K562 (cell line): ENCODE data around the gene CALML6.

ENCODE experiments used
- ARHGAP35 ChIP-seq: fragments of 450-650 bp; IDR thresholded peaks from 2 replicates; pipeline ENCODE4 v1.6.1; 2018; ENCODE audit not compliant: partially characterized antibody
- CTCF ChIP-seq, 3 experiments: IDR thresholded peaks in 2 of 3; conservative IDR thresholded peaks in 1 of 3; 2 replicates each; pipeline ENCODE4 v1.5.1; 2011 to 2012; ENCODE audit warnings: low read length in 3 of 3, mild to moderate bottlenecking in 3 of 3, control low read depth in 2 of 3, improper control_type of control experiment in 1 of 3, inconsistent platforms in 1 of 3, low read depth in 1 of 3, mixed read lengths in 1 of 3, moderate library complexity in 1 of 3; ENCODE audit not compliant: insufficient read depth in 2 of 3
- EP300 ChIP-seq: IDR thresholded peaks from 2 replicates; pipeline ENCODE4 v1.6.1; 2012; ENCODE audit warnings: low read length, improper control_type of control experiment
- IRF9 ChIP-seq: fragments of 450-650 bp; IDR thresholded peaks from 2 replicates; pipeline ENCODE4 v1.6.1; 2016; ENCODE audit warnings: missing biosample characterization, missing genetic modification characterization
- KDM1A ChIP-seq, 2 experiments: fragments of 450-650 bp; IDR thresholded peaks; 2 replicates each; pipeline ENCODE4 v1.6.1; 2016; ENCODE audit warnings: mild to moderate bottlenecking in 2 of 2
- POLR2AphosphoS5 ChIP-seq: IDR thresholded peaks from 2 replicates; pipeline ENCODE4 v1.6.1; 2011; ENCODE audit warnings: mild to moderate bottlenecking, low read depth, low read length, moderate library complexity; ENCODE audit not compliant: control insufficient read depth, insufficient read depth
- RNF2 ChIP-seq: sonication (generic); IDR thresholded peaks from 2 replicates; pipeline ENCODE4 v1.6.1; 2016
- ZBTB1 ChIP-seq: sonication (generic); formaldehyde crosslinking; IDR thresholded peaks from 2 replicates; pipeline ENCODE4 v1.8.1; 2023; ENCODE audit warnings: missing genetic modification reagents, low read depth, mild to moderate bottlenecking, borderline replicate concordance
- ZNF696 ChIP-seq: fragments of 250-450 bp; sonication (Bioruptor Pico); conservative IDR thresholded peaks from 2 replicates; pipeline ENCODE4 v1.4.0; 2020; ENCODE audit warnings: mild to moderate bottlenecking, moderate library complexity
- ZNF778 ChIP-seq: fragments of 450-650 bp; formaldehyde crosslinking; IDR thresholded peaks from 2 replicates; pipeline ENCODE4 v1.4.0; 2020; ENCODE audit warnings: mild to moderate bottlenecking, moderate library complexity

DNA sequence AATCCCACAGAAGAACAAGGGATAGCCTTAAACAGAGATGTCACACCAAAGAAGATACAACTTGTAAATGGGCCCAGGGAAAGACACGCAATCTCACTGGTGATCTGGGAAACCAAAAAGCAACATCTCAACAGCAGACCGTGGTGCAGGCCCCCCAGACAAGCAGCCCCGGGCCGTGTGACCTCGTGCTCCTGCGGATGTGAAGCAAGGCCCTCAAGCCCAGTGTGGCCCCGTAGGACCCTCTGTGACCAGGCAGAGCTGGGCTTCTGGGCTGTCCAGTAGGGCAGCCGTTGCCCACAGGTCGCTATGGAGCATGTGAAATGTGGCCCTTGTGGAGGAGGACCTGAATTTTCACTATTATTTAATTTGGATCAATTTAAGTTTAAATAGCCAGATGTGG, 39.0 kb downstream of the CALML6 start:
- TF ChIP-seq ZNF696 (CRISPR knock-in tag) (no peak), POLR2AphosphoS5 (no peak), IRF9 (tag) (no peak), ARHGAP35 (no peak), CTCF (IDR thresholded peaks at IDR 0.05 in 2 of 3, conservative IDR thresholded peaks at IDR 0.05 in 1 of 3; ENCODE audit: insufficient read depth in 2 of 3, low read depth in 1 of 3, low read length in 3 of 3) (no peak), ZBTB1 (CRISPR knock-in tag) (no peak), ZNF778 (CRISPR knock-in tag) (no peak), EP300 (no peak), RNF2 (no peak), KDM1A (IDR thresholded peaks at IDR 0.05) (no peak)
